IMR-90 (cell line): ENCODE data around the gene GRB2. TPM values are rescaled to one million over a fixed set of nuclear protein-coding genes. Genes with fewer than 3 reads are reported as not detected.
A peak's percentile ranks its signal among the peaks of the same experiment; 100 is the strongest.

Source experiments
- ATAC-seq: fragments of 200-7000 bp; cut with Tn5 transposase; 2 replicates; pipeline ENCODE4 v1.9.1; 2020; ENCODE audit warnings: low read depth, mild to moderate bottlenecking, moderate library complexity
- BruUV-seq: library from RNA; stranded (reverse); fragments of 400-500 nt; replicated peaks from 2 replicates; lab custom pipeline; 2021; lab: Mats Ljungman, UMichigan
- CTCF ChIA-PET: fragments of 300-600 bp; formaldehyde crosslinking; extraction: SDS; loops from one replicate; lab custom pipeline; 2021; ENCODE audit warnings: antibody characterized with exemption; lab: Yijun Ruan, JAX
- POLR2A ChIA-PET: fragments of 300-600 bp; sonication (Branson Sonifier 250); formaldehyde crosslinking; loops from one replicate; lab custom pipeline; 2022; ENCODE audit warnings: antibody characterized with exemption; ENCODE audit not compliant: unreplicated experiment; lab: Charles Lee
- DNase-seq: peaks from one replicate; pipeline ENCODE4 v3.0.0; 2013
- H2AFZ ChIP-seq: replicated peaks from 2 replicates; pipeline ENCODE3; 2013; ENCODE audit warnings: low read length, mild to moderate bottlenecking; ENCODE audit not compliant: poor library complexity
- H2AK5ac ChIP-seq: 2 replicates; pipeline ENCODE4 v1.6.1; 2013; ENCODE audit warnings: low read depth, low read length, inconsistent platforms
- H2AK9ac ChIP-seq: replicated peaks from 2 replicates; pipeline ENCODE3; 2013; ENCODE audit warnings: mild to moderate bottlenecking, low read depth, low read length, moderate library complexity; ENCODE audit not compliant: poor library complexity
- H2BK120ac ChIP-seq: 2 replicates; pipeline ENCODE4 v1.6.1; 2013; ENCODE audit warnings: low read depth, low read length, inconsistent platforms
- H2BK15ac ChIP-seq: 3 replicates; pipeline ENCODE4 v1.6.1; 2013; ENCODE audit warnings: low read depth, low read length, inconsistent platforms
- H2BK20ac ChIP-seq: 2 replicates; pipeline ENCODE4 v1.6.1; 2013; ENCODE audit warnings: low read depth, mild to moderate bottlenecking, inconsistent platforms, low read length, moderate library complexity
- H2BK5ac ChIP-seq: 2 replicates; pipeline ENCODE4 v1.6.1; 2013; ENCODE audit warnings: mild to moderate bottlenecking, low read depth, low read length, inconsistent platforms; ENCODE audit not compliant: poor library complexity, severe bottlenecking
- H3K14ac ChIP-seq: replicated peaks from 2 replicates; pipeline ENCODE4 v1.6.1; 2013; ENCODE audit warnings: low read depth, low read length, inconsistent platforms
- H3K18ac ChIP-seq: 2 replicates; pipeline ENCODE4 v1.6.1; 2013; ENCODE audit warnings: low read depth, low read length, control low read depth
- H3K23ac ChIP-seq: 2 replicates; pipeline ENCODE4 v1.6.1; 2013; ENCODE audit warnings: low read depth, low read length, inconsistent platforms
- H3K27ac ChIP-seq: 2 replicates; pipeline ENCODE4 v1.5.1; 2013; ENCODE audit warnings: mild to moderate bottlenecking, control low read depth, low read length; ENCODE audit not compliant: insufficient read depth
- H3K27me3 ChIP-seq: 2 replicates; pipeline ENCODE4 v1.6.1; 2013; ENCODE audit warnings: low read length; ENCODE audit not compliant: control insufficient read depth, insufficient read depth
- H3K36me3 ChIP-seq: 2 replicates; pipeline ENCODE4 v1.6.1; 2013; ENCODE audit warnings: low read length, mixed read lengths; ENCODE audit not compliant: control insufficient read depth, insufficient read depth
- H3K4ac ChIP-seq: 2 replicates; pipeline ENCODE4 v1.6.1; 2013; ENCODE audit warnings: low read depth, low read length, inconsistent platforms
- H3K4me1 ChIP-seq: 2 replicates; pipeline ENCODE4 v1.6.1; 2013; ENCODE audit warnings: low read length, mixed read lengths; ENCODE audit not compliant: control insufficient read depth, insufficient read depth
- H3K4me2 ChIP-seq: 2 replicates; pipeline ENCODE4 v1.6.1; 2013; ENCODE audit warnings: low read depth, mild to moderate bottlenecking, control low read depth, low read length, moderate library complexity
- H3K4me3 ChIP-seq: 2 replicates; pipeline ENCODE4 v1.5.1; 2013; ENCODE audit warnings: low read depth, mild to moderate bottlenecking, control low read depth, low read length, moderate library complexity; ENCODE audit not compliant: insufficient read depth
- H3K56ac ChIP-seq: 2 replicates; pipeline ENCODE4 v1.6.1; 2013; ENCODE audit warnings: low read length, inconsistent platforms; ENCODE audit not compliant: insufficient read depth; ENCODE audit errors: extremely low read depth
- H3K79me1 ChIP-seq, 2 experiments: 2 replicates each; pipeline ENCODE4 v1.6.1; 2013; ENCODE audit warnings: low read length in 2 of 2, inconsistent platforms in 1 of 2, low read depth in 1 of 2
- H3K9ac ChIP-seq: 2 replicates; pipeline ENCODE4 v1.6.1; 2013; ENCODE audit warnings: low read depth, low read length, control low read depth
- H3K9me1 ChIP-seq: 2 replicates; pipeline ENCODE4 v1.6.1; 2013; ENCODE audit warnings: low read length, inconsistent platforms; ENCODE audit not compliant: insufficient read depth
- H3K9me3 ChIP-seq: 2 replicates; pipeline ENCODE4 v1.6.1; 2013; ENCODE audit warnings: low read length; ENCODE audit not compliant: control insufficient read depth, insufficient read depth
- H4K20me1 ChIP-seq: 2 replicates; pipeline ENCODE4 v1.6.1; 2013; ENCODE audit warnings: low read length, inconsistent platforms; ENCODE audit not compliant: insufficient read depth
- H4K5ac ChIP-seq: 2 replicates; pipeline ENCODE4 v1.6.1; 2013; ENCODE audit warnings: mild to moderate bottlenecking, low read depth, low read length, control low read depth
- H4K8ac ChIP-seq, 2 experiments: 2 replicates each; pipeline ENCODE4 v1.6.1; 2013; ENCODE audit warnings: low read depth in 2 of 2, low read length in 2 of 2, control low read depth in 1 of 2, inconsistent platforms in 1 of 2
- H4K91ac ChIP-seq: 2 replicates; pipeline ENCODE4 v1.6.1; 2013; ENCODE audit warnings: low read depth, low read length, inconsistent platforms; ENCODE audit not compliant: insufficient read depth
- ELK1 ChIP-seq: fragments of 150-350 bp; IDR thresholded peaks from 2 replicates; pipeline ENCODE4 v1.6.1; 2016; ENCODE audit warnings: low read depth, mild to moderate bottlenecking, low read length, moderate library complexity, borderline replicate concordance
- RAD21 ChIP-seq: IDR thresholded peaks from 2 replicates; pipeline ENCODE4 v1.6.1; 2012; ENCODE audit warnings: low read length, improper control_type of control experiment
- WGBS, 2 experiments: methylation state at CpG; one replicate each; pipeline versions ENCODE4 v1.1.5 to v1.1.7; 2013; ENCODE audit warnings: missing lambda C conversion rate in 2 of 2; ENCODE audit not compliant: insufficient read length in 1 of 2; ENCODE audit errors: extremely low coverage in 2 of 2; 5-methylcytosine and 5-hydroxymethylcytosine counted together
- dilution Hi-C: fragments of 300-500 bp; cut with HindIII; formaldehyde crosslinking; loops from one replicate; pipeline ENCODE4 v1.14.3; 2018; ENCODE audit warnings: low sequenced_read_pairs; ENCODE audit not compliant: unreplicated experiment
- in situ Hi-C: fragments of 300-500 bp; cut with MboI; formaldehyde crosslinking; loops from 3 replicates; pipeline ENCODE4 v1.14.3; 2019; ENCODE audit warnings: low sequenced_read_pairs, inconsistent platforms, mixed read lengths
- intact Hi-C: fragments of 100-400 bp; cut with micrococcal nuclease; formaldehyde crosslinking; loops from 2 replicates; pipeline ENCODE4 v1.10.0; 2022
- polyA plus RNA-seq, 3 experiments: library from polyadenylated mRNA; depleted of rRNA; stranded (reverse); fragments of >200 nt; gene quantifications; 2 replicates each; pipeline ENCODE4 v1.2.3, GENCODE V29; 2012; ENCODE audit warnings: low replicate concordance in 1 of 3
- total RNA-seq: library from RNA; depleted of rRNA; stranded (reverse); fragments of >200 nt; gene quantifications from 2 replicates; pipeline ENCODE4 v1.2.3, GENCODE V29; 2012

Gene GRB2
- total and polyA plus RNA-seq, 2 of the 4 experiments (the other 2 are of a cell fraction): 49.3 to 62.1 TPM

- no peak overlapping the region for H3K9ac ChIP-seq
- ChIA-PET CTCF (no interaction called here), POLR2A (no interaction called here)
- H2BK5ac ChIP-seq: no peak overlapping the region
- H2AFZ ChIP-seq: no peak overlapping the region
- H3K56ac ChIP-seq: no peak overlapping the region
- no peak overlapping the region for H4K8ac ChIP-seq
- in situ Hi-C loops: no loop called here
- H3K4me2 ChIP-seq: no peak overlapping the region
- DNase-seq (peak; percentile 36), ATAC-seq (peak; percentile 18)
- H3K9me1 ChIP-seq: peaks cover 24% of the 10 kb centered on the region
- peaks cover 55 to 88% of the 10 kb centered on the region in 2 experiments for H3K79me1 ChIP-seq
- H2BK15ac ChIP-seq: no peak overlapping the region
- no peaks in the 10 kb centered on the region for H3K27me3 ChIP-seq
- H4K20me1 ChIP-seq: peaks cover 78% of the 10 kb centered on the region
- H4K5ac ChIP-seq: no peak overlapping the region
- no peak overlapping the region for H4K91ac ChIP-seq
- no peak overlapping the region for H2AK5ac ChIP-seq
- H3K27ac ChIP-seq: no peak overlapping the region
- 94% methylated on average over 3 of the region's 5 CpGs; no CpG with 5 or more reads in 1 of the 2 experiments for WGBS, 2 experiments
- no peak overlapping the region for H3K23ac ChIP-seq
- peaks cover 1% of the 10 kb centered on the region; the same call in 1 of the 2 replicates for H3K36me3 ChIP-seq
- no peaks in the 10 kb centered on the region for H3K9me3 ChIP-seq
- TF ChIP-seq RAD21: no peak
- no peak for TF ChIP-seq ELK1
- H3K4me3 ChIP-seq: no peak overlapping the region
- H3K18ac ChIP-seq: no peak overlapping the region
- dilution Hi-C loops: no loop called here
- H3K4me1 ChIP-seq: peaks cover 7% of the 10 kb centered on the region
- H2BK20ac ChIP-seq: no peak overlapping the region
- intact Hi-C loops: no loop called here
- no TSS peak for BruUV-seq
- H2AK9ac ChIP-seq: no peak overlapping the region
- no peak overlapping the region for H2BK120ac ChIP-seq
- H3K14ac ChIP-seq: no peak overlapping the region
- no peak overlapping the region for H3K4ac ChIP-seq
Measured at GRCh38 chr17:75344666-75345065, 60.8 kb downstream of the GRB2 start.
